ENCODE measurements around the gene STAM. TPM values are rescaled to one million over a fixed set of nuclear protein-coding genes. Genes with fewer than 3 reads are reported as not detected.

Gene STAM
- total RNA-seq, 1 experiment from 2014 or later = 38.8 TPM

DNA sequence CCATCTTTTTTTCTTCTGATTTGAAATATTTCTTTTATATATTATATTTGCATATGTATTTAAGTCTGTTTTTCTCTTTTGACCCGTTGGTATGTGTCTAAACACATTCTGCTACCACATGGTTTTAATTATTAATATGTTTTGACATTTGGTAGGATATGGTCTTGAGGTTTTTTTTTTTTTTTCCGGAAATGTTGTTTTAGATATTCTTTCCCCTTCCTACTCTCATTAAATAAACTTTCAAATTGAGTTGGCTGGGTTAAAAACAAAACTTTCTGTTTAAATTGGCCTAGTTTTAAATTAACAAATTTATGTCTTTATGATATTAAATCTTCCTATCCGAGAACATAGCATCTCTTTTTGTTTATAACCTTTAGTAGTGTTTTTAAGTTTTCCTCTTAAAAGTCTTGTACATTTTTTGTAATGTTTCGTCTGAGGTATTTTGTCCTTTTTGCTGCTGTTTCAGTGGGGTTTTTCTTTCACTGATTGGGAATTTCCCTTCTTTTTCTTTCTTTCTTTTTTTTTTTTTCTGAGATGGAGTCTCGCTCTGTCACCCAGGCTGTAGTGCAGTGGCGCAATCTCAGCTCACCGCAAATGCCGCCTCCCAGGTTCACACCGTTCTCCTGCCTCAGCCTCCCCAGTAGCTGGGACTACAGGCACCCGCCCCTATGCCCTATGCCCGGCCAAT lies 25.4 kb downstream of the STAM start:
- no peaks in the 10 kb centered on the region for H3K27me3 ChIP-seq (ENCODE audit: insufficient read depth, low read depth)
- no peak overlapping the region for H3K4me2 ChIP-seq
- no peak for TF ChIP-seq EZH2 (IDR thresholded peaks at IDR 0.05; ENCODE audit: low read depth)
- TF ChIP-seq, protein P1, sequence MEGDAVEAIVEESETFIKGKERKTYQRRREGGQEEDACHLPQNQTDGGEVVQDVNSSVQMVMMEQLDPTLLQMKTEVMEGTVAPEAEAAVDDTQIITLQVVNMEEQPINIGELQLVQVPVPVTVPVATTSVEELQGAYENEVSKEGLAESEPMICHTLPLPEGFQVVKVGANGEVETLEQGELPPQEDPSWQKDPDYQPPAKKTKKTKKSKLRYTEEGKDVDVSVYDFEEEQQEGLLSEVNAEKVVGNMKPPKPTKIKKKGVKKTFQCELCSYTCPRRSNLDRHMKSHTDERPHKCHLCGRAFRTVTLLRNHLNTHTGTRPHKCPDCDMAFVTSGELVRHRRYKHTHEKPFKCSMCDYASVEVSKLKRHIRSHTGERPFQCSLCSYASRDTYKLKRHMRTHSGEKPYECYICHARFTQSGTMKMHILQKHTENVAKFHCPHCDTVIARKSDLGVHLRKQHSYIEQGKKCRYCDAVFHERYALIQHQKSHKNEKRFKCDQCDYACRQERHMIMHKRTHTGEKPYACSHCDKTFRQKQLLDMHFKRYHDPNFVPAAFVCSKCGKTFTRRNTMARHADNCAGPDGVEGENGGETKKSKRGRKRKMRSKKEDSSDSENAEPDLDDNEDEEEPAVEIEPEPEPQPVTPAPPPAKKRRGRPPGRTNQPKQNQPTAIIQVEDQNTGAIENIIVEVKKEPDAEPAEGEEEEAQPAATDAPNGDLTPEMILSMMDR (conservative IDR thresholded peaks at IDR 0.05) = no peak
- H3K4me1 ChIP-seq (replicated peaks; ENCODE audit: insufficient read depth) = peaks cover 41% of the 10 kb centered on the region
- peaks cover 5% of the 10 kb centered on the region; the same call in 1 of the 2 replicates for H4K20me1 ChIP-seq (ENCODE audit: insufficient read depth)
- no peaks in the 10 kb centered on the region for H3K36me3 ChIP-seq (ENCODE audit: low read depth)
- ChIA-PET CTCF (no interaction called here), POLR2A (ENCODE audit: unreplicated experiment) (no interaction called here)
- DNase-seq = no peak
- BruUV-seq (replicated peaks) = no TSS peak
- intact Hi-C loops (cut with micrococcal nuclease; ENCODE audit: unreplicated experiment) = no loop called here
- H3K27ac ChIP-seq = no peak overlapping the region
- H3K9me3 ChIP-seq (ENCODE audit: insufficient read depth, low read depth) = no peaks in the 10 kb centered on the region
- peaks cover 25% of the 10 kb centered on the region for H3F3A ChIP-seq (ENCODE audit: insufficient read depth, low read depth)
- no peak overlapping the region for H3K4me3 ChIP-seq
- no peaks in the 10 kb centered on the region for H3K9me2 ChIP-seq (ENCODE audit: insufficient read depth)
- no peak overlapping the region for H2AFZ ChIP-seq
- peaks cover 79% of the 10 kb centered on the region for H3K79me2 ChIP-seq (ENCODE audit: low read depth)

DNA sequence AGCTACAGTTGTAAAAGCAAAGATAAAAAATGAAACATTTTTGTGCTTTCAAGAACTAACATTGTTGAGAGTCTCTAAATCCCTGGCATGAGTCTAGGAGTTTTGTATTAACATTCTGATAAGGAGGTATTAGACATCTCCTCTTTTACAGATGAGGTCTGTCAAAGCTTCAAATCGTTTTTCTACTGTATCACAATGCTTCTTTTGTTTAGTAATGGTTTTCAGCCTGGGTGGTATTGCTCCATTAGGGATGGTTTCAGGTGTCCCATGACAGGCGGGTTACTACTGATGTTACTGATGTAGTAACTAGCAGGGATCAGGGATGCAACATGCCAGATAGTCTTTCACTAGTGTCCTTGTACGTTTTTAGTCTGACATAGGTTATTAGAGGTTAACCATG lies 27.4 kb downstream of the STAM start:
- Histone ChIP-seq H3K9me2 (ENCODE audit: insufficient read depth) (no peaks in the 10 kb centered on the region), H3K36me3 (ENCODE audit: low read depth) (no peaks in the 10 kb centered on the region), H3K9me3 (ENCODE audit: insufficient read depth, low read depth) (no peaks in the 10 kb centered on the region), H3K4me2 (no peak overlapping the region), H2AFZ (no peak overlapping the region), H3K27ac (no peak overlapping the region), H3K27me3 (ENCODE audit: insufficient read depth, low read depth) (no peaks in the 10 kb centered on the region), H3K79me2 (ENCODE audit: low read depth) (peaks cover 89% of the 10 kb centered on the region), H3K4me1 (replicated peaks; ENCODE audit: insufficient read depth) (peaks cover 33% of the 10 kb centered on the region), H4K20me1 (ENCODE audit: insufficient read depth) (peaks cover 5% of the 10 kb centered on the region; the same call in 1 of the 2 replicates), H3F3A (ENCODE audit: insufficient read depth, low read depth) (peaks cover 25% of the 10 kb centered on the region), H3K4me3 (no peak overlapping the region)
- ChIA-PET CTCF (no interaction called here), POLR2A (ENCODE audit: unreplicated experiment) (interaction anchor here (0.5 kb wide), 1 partner anchor 262 kb away, joined by 7 read pairs; no protein-coding TSS in a partner anchor)
- DNase-seq = no peak
- TF ChIP-seq EZH2 (IDR thresholded peaks at IDR 0.05; ENCODE audit: low read depth) = no peak
- TF ChIP-seq, protein P1 (conservative IDR thresholded peaks at IDR 0.05) = no peak
- intact Hi-C loops (cut with micrococcal nuclease; ENCODE audit: unreplicated experiment) = no loop called here
- no TSS peak for BruUV-seq (replicated peaks)

GRCh38 chr10:17673471-17674061 lies 29.6 kb downstream of the STAM start:
- ChIA-PET CTCF (no interaction called here), POLR2A (ENCODE audit: unreplicated experiment) (interaction anchor here (0.5 kb wide), 1 partner anchor 30 kb away, joined by 3 read pairs; the partner anchor contains the start of gene STAM)
- H3K9me3 ChIP-seq (ENCODE audit: insufficient read depth, low read depth) = no peaks in the 10 kb centered on the region
- H3K27me3 ChIP-seq (ENCODE audit: insufficient read depth, low read depth) = no peaks in the 10 kb centered on the region
- H3F3A ChIP-seq (ENCODE audit: insufficient read depth, low read depth) = peaks cover 25% of the 10 kb centered on the region
- intact Hi-C loops (cut with micrococcal nuclease; ENCODE audit: unreplicated experiment) = loop anchor here (2.0 kb wide), 1 partner anchor 29 kb away; the partner anchor contains the start of gene STAM
- H3K79me2 ChIP-seq (ENCODE audit: low read depth) = peaks cover 77% of the 10 kb centered on the region
- DNase-seq = peak; percentile 48 to 82
- peak overlapping the region; percentile 11 for H3K27ac ChIP-seq
- no TSS peak for BruUV-seq (replicated peaks)
- H2AFZ ChIP-seq = no peak overlapping the region
- H3K4me2 ChIP-seq = peak overlapping the region; percentile 65
- H3K9me2 ChIP-seq (ENCODE audit: insufficient read depth) = no peaks in the 10 kb centered on the region
- H3K36me3 ChIP-seq (ENCODE audit: low read depth) = no peaks in the 10 kb centered on the region
- TF ChIP-seq, protein P1 (conservative IDR thresholded peaks at IDR 0.05) = no peak
- TF ChIP-seq EZH2 (IDR thresholded peaks at IDR 0.05; ENCODE audit: low read depth) = no peak
- H3K4me1 ChIP-seq (replicated peaks; ENCODE audit: insufficient read depth) = peaks cover 33% of the 10 kb centered on the region
- H3K4me3 ChIP-seq = no peak overlapping the region; the same call in 1 of the 2 replicates
- H4K20me1 ChIP-seq (ENCODE audit: insufficient read depth) = peaks cover 5% of the 10 kb centered on the region; the same call in 1 of the 2 replicates
